Skeletal muscle cell (primary cell): ENCODE results near the gene BHLHE41.

ENCODE experiments used
- DNase-seq: peaks from one replicate; pipeline ENCODE4 v3.0.0-alpha.2; 2010; ENCODE audit warnings: low read depth
- H3K4me3 ChIP-seq: 2 replicates; pipeline ENCODE4 v1.5.1; 2011; ENCODE audit warnings: low read depth, mild to moderate bottlenecking, control low read depth, low read length, moderate library complexity

The BHLHE41 gene

DNA sequence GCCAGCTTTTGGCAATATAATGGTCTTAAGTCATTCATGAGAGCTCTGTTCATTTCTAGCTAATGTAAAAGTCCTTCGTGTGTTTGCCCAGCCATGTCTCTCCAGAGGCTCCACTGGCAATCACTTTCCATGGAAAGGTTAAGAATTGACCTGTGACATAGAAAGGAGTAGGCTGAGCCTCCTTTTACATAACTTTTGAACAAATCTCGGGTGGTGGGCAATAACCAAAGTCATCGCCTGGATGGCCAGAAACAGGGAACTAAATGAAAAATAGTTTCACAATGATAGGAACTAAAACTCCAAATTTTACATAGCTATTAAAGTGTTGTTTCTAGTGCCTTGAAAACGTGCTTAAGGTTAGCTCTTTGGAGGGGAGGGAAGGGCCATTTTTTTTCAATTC is 6.5 kb downstream of the BHLHE41 start:
- DNase-seq: no peak
- H3K4me3 ChIP-seq: no peak overlapping the region

DNA sequence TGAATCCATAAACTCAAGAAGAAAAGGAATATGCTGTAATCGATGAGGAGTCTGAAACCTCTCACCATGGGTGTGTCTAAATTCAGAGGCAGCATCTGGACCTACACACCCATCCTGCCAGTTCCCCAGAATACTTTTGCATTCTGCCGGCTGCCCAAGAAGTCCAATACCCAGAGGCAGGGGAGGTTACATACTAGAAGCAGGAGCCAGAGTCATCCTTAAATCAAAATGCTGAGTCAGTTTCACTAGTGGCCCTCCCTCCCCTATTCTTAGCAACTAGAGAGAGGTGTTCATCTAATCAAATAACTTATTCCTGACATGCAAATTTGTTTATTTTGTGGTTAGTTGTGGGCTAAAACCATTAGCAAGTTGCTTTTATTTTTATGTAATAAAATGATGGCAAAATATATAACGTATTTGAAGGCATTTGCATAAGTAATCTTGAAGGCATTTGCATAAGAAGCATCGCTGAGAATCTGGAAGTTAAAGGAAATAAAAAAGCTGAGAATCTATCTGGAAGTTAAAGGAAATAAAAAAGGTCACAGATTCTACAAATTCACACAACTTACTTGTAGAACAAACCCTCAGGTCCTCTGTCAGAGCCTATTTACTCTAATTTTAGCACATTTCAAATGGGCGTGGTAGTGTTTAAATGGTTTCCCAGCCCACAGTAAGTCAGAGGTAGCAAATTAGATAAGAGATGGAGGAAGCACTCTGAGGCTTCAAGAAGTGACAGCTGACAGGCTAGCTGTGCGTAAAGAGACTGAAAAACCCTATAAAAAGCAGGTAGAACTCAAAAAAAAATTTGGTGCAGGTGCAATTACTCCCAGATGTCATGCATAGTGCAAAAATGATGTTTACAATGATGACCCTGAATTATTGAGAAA is 7.8 kb downstream of the BHLHE41 start:
- no peak for DNase-seq
- H3K4me3 ChIP-seq: no peak overlapping the region

DNA sequence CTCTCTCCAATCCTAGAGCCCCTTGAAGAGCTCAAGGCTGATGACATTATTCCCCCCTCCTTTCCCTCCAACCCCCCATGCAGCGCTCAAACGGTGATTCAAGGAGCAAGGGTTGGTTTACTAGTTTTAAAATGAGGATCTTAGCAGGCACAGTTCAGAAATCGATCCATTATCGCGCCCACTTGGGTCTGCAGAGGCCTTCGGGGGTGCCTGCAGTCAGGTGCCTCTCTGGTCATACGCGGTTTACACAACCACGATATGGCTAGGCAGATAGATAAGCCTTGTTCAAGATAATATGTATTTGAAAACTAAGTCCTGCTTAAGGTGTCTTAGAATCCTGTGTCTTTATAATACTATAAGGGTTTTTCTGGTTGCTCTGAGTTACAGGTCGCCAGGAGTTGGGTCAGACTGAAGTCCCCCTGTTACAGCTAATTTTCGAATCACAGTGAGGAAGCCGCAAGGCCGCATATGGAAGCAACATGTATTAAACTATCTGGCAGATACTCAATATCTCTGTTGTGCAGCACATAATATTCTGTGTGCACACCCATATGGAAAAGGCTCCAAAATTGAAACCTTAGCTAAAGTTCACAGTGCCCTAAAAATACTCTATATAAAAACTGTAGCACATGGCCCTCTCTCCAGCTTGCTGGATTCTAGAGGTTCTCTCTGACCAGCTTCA is 10.0 kb downstream of the BHLHE41 start:
- no peak for DNase-seq
- peak overlapping the region; percentile 59 for H3K4me3 ChIP-seq

DNA sequence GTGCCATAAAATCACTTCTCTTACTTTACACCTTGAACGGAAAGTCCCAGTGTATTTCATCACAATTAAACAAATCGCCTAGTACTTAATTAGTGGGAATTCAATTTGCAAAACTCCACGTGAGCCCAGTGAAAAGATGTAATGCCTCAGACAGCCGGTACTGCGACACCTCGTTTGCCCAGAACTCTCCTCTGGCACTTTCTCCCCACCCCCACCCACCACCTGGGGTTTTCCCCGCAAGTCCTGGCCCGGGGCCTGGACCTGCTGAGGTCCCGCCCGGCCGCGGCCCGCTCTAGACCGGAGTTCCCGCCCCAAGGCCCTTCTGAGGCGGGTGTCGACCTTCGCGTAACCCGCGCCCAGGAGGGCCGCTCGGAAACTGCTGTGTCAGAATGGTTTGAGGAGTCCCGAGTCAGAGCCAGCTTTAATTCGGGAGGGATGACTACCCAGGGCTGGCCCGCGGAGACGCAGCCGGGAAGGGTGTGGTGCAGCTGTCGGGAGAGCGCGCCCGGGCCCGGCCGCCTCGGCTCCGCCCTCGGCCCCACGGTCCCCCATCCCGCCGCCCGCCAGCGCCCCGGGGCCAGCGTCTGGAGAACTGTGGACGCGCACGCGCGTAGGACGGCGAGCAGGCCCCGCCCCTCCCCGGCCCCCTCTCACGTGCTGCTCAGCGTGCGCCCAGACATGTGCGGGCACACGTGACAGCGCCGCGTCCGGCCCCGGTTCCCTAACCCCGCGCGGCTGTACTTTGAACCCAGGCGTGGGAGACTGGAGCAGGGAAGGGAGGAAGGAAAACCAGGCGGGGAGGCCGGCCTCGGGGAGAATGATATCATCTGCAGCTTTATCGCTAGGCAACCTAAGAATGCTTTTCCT is 10.8 kb downstream of the BHLHE41 start:
- DNase-seq: peak; percentile 76
- peak overlapping the region; percentile 59 for H3K4me3 ChIP-seq

DNA sequence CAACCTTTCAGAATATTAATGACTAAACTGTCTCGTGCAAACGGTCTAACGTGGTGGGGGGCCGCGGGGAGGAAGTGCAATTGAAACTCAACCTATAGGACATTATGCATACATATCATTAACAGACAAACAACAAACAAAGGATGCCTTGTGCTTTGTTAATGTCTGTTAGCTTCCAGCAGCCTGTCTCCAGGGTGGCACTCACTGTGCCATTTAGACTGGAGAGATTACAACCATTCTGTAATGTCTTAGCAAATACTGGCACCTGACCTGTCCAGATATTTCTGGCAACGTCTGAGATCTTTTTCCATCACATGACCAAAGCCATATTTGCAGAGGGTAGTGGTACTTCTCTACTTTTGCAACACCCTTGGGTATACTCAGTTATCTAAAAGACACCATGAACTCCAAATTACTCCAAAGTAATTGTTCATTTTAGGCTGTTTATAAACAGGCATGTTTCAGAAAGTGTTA is 11.6 kb downstream of the BHLHE41 start:
- no peak overlapping the region for H3K4me3 ChIP-seq
- no peak for DNase-seq

DNA sequence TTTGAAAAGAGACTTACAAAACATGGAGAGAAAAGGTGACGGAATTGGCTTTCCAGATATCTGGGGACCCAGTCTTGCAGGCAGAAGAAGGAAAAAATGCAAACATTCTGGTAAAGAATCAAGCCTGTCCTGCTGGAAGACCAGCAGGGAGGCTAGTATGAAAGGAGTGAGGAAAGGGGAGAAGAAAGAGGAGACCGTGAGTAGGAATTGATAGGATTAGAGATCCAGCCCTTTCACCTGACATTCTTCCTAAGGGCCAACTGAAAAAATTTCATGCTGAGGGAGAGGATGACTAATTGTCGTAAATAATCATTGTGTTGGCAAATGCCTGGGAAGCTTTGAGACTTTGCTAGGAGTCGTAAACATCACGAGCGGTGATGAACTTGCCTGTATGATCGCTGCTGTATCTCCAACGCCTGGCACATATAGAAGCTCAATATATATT is 12.1 kb downstream of the BHLHE41 start:
- no peak overlapping the region for H3K4me3 ChIP-seq

DNA sequence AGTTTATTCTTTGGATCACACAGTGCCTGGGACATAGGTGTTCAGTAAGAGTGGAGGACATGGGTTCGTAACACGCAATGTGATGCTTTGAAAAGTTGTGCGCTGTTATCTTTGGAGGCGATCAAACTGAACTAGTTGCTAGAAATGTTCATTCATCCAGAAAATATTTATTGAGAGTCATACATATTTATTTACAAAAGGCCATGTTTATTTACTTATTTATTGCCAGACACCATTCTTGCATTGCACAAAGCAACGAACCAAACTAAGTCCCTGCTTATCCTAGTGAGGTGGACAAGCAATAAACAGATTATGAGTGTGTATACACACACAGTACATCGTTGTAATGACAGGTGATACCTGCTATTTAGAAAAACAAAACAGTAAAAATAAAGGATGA is 12.6 kb downstream of the BHLHE41 start:
- no peak overlapping the region for H3K4me3 ChIP-seq
- DNase-seq: no peak

More for the DNA sequence above, 12.1 kb downstream of the BHLHE41 start:
- DNase-seq: no peak

DNA sequence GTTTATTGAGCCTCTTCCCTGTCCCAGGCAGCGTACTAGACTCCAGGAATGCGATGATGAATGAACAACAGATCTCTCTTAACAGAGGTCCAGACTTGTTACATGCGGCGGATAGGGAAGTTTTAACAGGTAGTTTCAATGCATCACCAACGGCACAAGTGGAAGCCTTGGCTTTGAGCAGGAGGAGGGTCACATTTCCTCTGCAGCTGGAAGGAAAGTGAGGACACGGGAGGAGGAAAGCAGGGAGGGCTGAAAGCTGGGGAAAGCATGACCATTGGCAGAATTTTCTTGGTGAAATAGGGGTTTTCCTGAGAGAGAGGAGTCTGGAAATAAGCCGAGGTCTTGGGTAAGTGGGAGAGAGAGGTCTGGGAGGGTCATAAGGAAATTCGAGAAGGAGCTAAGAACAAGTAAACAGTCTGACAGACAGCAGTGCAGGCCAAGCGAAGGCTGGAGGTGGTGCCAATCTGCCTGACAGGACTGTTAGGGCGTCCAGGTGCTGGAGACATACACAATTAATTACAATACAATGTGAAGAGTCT is 15.4 kb downstream of the BHLHE41 start:
- no peak overlapping the region for H3K4me3 ChIP-seq
- peak; percentile 59 for DNase-seq

DNA sequence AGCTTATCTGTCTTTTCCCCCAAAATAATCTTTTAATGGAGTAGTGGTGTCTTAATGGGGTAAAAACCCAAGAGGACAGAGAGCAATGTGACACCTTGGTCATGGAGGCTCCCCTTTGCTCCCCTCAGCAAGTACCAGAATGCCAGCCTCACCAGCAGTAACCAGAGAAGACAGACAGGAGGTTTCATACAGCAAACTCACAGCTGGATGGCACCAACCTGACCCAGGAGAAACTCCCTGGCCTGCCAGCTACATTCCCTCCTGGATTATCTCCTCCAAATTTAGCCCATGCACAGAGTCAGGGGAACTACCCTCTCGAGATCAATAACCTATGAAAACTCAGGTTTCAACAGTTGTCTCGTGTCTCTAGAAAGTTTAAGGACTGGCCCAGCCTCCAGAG is 15.9 kb downstream of the BHLHE41 start:
- no peak for DNase-seq
- H3K4me3 ChIP-seq: no peak overlapping the region

DNA sequence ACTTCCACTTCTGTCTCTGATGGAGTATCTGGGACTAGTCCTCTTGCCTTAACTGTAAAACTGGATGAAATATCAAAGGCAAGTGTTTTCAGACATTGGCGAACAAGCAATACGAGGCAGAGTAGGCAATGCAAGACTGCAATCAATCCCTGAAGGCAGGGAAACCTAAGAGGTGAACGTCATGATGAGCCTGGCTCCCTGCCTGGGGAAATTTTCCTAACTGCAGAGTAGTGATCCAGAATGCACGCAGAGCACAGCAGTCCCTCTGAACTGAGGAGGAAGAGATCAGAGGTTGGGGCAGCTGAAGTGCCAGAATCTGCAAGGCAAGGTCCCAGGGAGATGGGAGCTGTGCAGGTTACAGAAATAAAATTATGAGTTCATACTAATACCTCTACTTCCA is 18.5 kb downstream of the BHLHE41 start:
- DNase-seq: no peak
- H3K4me3 ChIP-seq: no peak overlapping the region

DNA sequence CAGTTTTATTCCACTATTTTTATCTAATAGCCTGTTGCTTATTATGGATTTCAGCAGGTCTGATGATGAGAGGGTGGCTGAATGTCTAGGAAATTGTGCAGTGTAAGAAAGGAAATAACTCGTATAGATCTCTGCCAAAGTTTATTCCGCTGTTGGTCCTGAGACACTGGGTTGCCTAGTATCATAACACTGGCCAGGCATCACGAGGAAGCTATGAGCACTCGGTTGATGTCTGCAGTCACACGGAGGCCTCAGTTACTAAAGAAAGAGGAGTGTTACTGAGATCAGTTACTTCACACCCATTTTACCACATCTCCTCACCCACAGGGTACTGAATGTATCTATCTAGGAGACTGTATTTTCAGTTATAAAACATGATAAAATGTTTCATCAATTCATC is 21.9 kb downstream of the BHLHE41 start:
- DNase-seq: no peak
- no peak overlapping the region for H3K4me3 ChIP-seq

DNA sequence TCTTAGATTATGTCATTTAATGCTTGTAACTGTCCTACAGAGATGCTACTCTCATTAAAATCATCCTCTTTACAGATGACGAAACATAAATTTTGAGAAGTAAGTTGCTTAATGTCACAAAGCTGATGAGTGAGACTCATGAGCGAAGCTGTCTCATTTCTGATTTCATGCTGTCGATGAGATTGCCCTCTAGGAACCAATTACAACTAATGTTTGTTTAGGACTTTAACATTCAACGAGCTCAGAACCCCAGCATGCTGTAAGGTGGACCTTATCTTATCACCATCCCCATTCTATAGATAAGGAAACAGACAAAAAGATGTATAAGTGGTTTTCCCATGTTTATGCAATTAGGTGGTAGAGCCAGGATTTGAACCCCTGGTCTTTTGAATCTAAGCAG is 23.1 kb downstream of the BHLHE41 start:
- DNase-seq: no peak
- no peak overlapping the region for H3K4me3 ChIP-seq

DNA sequence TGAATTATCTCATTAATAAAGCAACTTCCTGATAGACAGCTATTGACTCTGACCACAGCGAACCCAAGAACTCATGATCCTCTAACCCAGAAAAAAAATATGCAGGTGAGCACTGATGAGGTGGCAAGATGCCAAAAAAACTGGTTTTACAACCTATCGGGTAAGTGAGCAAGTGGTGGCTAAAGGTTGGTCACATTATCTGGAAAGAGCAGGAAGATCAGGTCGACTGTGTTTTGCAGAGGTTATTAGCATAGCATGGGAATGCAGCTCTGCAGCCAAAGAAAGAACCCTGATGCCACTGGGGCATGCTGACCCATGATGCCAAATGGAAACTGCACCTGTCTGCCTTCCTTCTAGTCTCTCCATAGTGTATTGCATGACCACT is 23.5 kb downstream of the BHLHE41 start:
- DNase-seq: no peak
- no peak overlapping the region for H3K4me3 ChIP-seq

DNA sequence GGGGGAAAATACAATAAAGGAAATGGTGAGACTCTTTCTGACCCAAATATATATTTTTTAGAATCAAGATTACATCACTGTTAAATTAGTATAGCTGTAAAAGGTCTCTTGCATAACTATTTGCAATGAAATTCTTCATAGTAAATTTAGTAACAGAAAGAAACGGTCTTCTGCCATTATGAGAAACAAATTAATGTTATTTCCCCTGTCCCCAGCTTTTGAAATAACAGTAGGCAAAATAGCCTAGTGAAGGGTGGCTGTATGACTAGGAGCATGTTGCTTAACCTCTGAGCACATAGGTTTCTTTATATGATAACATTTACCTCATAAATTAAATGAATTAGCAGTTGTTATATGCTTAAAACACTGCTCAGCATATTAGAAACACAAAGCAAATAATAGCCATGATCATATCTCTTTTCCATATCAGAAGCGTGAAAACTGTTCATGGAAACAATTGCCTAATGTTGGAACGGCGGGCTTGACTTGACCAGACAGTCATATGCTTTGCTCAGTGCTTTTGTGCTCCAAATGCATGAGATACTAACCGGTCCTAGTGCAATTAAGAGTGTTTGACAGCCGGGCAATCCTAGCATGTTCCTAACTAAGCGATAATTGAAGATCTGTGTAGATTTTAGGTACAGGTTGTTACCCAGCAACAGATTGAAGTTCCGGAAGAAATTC is 24.0 kb downstream of the BHLHE41 start:
- no peak for DNase-seq
- H3K4me3 ChIP-seq: no peak overlapping the region

DNA sequence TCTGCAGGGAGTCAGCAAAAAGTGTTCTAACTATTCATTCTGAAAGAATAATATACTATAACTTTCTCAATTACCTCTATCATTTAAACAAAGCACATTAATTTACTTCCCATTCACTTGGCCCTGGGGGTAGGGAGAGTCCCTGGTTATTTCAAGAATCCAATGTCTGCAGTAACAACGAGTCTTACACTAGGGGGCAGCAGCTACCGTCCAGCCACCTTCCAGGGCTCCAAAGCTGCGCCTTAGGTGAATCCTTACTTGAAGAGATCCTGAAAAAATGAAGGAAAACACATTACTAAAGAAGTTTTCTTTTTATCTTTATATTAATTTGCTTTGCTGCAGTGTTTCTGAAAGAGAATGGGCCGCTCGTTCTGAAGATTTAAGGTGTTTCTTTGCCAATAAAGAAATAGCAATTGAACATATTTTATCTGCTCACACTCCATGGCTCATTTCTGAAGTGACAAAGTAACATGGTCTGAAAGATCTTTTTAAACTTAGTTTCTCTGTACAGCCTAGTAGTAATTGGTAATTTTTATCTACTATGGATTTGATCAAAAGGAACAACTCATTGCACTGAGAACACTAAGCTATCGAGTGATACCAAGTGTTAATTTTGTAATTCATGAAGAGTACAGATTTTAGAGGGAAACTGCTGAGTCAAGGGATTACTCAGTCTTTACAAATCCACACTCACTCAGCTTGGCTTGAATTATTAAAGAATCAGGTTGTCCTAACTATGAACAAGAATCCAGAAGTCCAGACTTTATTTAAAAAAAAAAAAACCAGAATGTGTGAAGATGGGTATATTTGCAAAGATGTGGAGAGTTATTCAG is 27.6 kb downstream of the BHLHE41 start:
- no peak for DNase-seq

DNA sequence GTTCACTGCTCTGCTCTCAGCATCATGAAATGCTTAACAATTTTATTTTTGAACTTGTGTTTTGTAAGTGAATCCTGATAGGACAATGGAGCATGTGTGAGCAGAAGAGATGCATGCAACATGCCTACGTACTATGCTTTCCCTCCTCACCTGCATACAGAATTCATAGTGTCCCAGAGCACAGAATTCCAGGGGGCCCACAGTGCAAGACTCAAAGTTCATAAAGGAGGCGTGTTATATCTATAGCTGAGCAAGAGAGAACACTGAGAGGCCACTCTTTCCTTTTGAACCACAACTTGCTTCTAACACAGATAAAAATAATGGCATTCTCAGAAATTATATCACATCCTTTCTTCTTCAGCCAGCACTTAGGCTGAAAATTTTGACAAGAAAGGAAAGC is 28.8 kb downstream of the BHLHE41 start:
- H3K4me3 ChIP-seq: no peak overlapping the region
- DNase-seq: no peak

More for the DNA sequence above, 27.6 kb downstream of the BHLHE41 start:
- H3K4me3 ChIP-seq: no peak overlapping the region

DNA sequence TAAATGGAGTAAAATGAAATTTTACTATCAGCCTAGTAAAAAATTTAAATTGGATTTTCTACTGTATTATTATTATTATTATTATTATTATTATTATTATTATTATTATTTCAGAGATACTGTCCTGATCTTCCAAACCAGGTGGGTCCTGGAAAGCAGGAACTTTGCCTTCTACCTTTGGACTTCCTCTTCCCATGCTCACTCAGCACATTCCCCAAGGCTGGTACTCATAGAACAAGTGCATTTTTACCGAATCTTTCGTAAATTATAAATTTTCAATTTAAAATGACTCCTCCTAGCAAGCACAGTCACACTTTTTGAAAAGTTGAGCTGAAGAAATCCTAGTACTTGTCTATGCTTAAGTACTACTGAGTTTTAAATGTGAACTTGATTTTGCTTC is 29.7 kb downstream of the BHLHE41 start:
- no peak overlapping the region for H3K4me3 ChIP-seq
- no peak for DNase-seq
